KOPT-K1 (cell line): ENCODE data around the gene TMEM132C.

Experiments
- H3K27ac ChIP-seq: fragments of 200-600 bp; sonication (generic); 2 replicates; pipeline ENCODE4 v1.5.1; 2016; ENCODE audit warnings: antibody characterized with exemption, mild to moderate bottlenecking, low read depth, low read length; ENCODE audit not compliant: poor library complexity, severe bottlenecking
- H3K36me3 ChIP-seq: fragments of 200-600 bp; sonication (generic); 2 replicates; pipeline ENCODE4 v1.5.1; 2017; ENCODE audit warnings: antibody characterized with exemption, mild to moderate bottlenecking, low read length, moderate library complexity; ENCODE audit not compliant: insufficient read depth
- H3K9me3 ChIP-seq: fragments of 200-600 bp; sonication (generic); 2 replicates; pipeline ENCODE4 v1.5.1; 2017; ENCODE audit warnings: antibody characterized with exemption, low read length, mild to moderate bottlenecking; ENCODE audit not compliant: insufficient read depth, poor library complexity, severe bottlenecking

The TMEM132C gene

GRCh38 chr12:128549601-128550218 lies 282.7 kb downstream of the TMEM132C start:
- no peaks in the 10 kb centered on the region for H3K36me3 ChIP-seq
- peaks cover 3% of the 10 kb centered on the region for H3K9me3 ChIP-seq
- H3K27ac ChIP-seq: no peak overlapping the region

- no peaks in the 10 kb centered on the region for H3K36me3 ChIP-seq
- H3K9me3 ChIP-seq: peaks cover 3% of the 10 kb centered on the region
- H3K27ac ChIP-seq: no peak overlapping the region
These were observed 284.3 kb downstream of the TMEM132C start for GRCh38 chr12:128551266-128551665.

GRCh38 chr12:128554546-128555304 lies 287.8 kb downstream of the TMEM132C start:
- H3K9me3 ChIP-seq: no peaks in the 10 kb centered on the region
- no peak overlapping the region for H3K27ac ChIP-seq
- no peaks in the 10 kb centered on the region for H3K36me3 ChIP-seq

DNA sequence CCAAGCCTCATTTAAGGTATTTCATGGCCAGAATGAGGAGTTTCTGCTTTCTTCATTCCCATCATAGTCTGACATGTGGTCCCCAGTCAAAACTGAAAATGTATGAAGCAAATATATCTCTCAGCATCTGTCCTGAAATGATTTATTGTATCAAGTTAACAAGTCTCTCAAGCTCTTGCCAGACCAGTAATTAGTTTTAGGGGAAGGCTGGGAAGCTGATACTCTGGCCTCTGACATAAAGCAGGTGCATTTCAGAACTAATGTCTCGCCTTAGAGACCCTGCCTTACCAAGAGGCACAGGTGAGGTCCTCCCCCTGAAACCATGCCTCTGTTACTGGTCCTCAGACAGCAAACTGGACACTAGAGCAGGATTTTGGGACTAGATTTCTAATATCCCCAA lies 290.3 kb downstream of the TMEM132C start:
- no peak overlapping the region for H3K27ac ChIP-seq
- H3K36me3 ChIP-seq: no peaks in the 10 kb centered on the region
- no peaks in the 10 kb centered on the region for H3K9me3 ChIP-seq

DNA sequence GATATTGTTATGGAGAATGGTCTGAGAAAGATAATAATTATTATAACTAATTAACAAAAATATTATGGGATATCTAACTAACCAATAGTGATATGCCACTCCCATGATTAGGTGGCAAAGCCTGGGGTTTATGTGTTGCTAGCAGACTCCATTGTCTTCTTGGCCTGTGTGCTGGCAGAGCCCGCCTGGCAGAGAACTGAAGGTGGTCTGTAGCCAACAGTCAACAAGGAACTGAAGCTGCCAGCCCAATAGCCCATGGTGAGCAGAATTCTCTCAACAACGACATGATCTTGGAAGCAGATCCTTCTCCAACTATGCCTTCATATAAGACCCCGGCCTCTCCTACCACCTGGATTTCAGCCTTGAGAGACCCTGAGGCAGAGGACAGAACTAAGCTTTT lies 298.0 kb downstream of the TMEM132C start:
- H3K27ac ChIP-seq: no peak overlapping the region
- H3K9me3 ChIP-seq: no peaks in the 10 kb centered on the region
- no peaks in the 10 kb centered on the region for H3K36me3 ChIP-seq

DNA sequence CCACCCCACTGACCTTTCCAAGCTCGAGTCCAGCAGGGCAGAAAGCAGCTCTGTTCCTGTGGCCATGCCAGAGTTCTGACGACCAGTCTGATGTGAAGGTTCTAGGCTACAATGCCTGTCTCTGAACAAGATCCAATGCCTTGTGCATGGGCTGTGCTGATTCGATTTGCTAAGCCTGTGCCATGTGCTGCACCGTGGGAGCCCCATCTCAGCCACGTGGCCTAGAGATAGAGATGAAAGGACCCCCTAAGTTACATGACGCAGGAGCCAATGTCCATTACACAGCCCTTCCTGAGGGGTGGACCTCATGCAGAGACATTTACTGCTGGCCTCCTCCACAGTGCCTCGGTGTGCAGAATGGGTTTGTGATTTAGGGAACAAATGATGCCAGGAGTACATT lies 300.8 kb downstream of the TMEM132C start:
- Histone ChIP-seq H3K27ac (no peak overlapping the region), H3K9me3 (peaks cover 10% of the 10 kb centered on the region), H3K36me3 (no peaks in the 10 kb centered on the region)

GRCh38 chr12:128570191-128571065 lies 303.5 kb downstream of the TMEM132C start:
- Histone ChIP-seq H3K27ac (no peak overlapping the region), H3K9me3 (peaks cover 10% of the 10 kb centered on the region)

DNA sequence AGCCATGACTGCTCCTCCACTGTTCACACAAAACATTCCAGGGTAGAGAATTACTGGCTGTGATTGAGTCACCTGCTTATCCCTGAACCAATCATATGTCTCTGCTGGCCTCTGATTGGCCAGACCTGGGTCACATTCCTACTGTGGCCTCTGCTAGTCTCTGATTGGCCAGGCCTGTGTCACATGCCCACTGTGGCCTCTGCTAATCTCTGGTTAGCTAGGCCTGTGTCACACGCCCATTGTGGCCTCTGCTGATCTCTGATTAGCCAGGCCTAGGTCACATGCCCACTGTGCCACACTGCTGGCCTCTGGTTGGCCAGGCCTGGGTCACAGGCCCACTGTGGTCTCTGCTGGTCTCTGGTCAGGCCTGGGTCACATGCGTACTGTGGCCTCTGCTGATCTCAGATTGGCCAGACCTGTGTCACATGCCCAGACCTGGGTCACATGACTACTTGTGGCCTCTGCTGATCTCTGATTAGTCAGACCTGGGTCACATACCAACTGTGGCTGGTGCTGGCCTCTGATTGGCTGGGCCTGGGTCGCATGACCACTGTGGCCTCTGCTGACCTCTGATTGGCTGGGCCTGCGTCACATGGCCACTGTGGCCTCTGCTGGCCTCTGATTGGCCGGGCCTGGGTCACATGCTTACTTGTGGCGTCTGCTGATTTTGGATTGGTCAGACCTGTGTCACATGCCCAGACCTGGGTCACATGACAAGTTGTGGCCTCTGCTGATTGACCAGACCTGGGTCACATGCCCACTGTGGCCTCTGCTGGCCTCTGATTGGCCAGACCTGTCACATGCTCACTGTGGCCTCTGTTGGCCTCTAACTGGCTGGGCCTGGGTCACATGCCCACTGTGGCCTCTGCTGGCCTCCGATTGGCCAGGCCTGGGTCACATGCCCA lies 305.2 kb downstream of the TMEM132C start:
- Histone ChIP-seq H3K27ac (no peak overlapping the region), H3K36me3 (no peaks in the 10 kb centered on the region), H3K9me3 (peaks cover 10% of the 10 kb centered on the region)

More at GRCh38 chr12:128570191-128571065, 303.5 kb downstream of the TMEM132C start:
- H3K36me3 ChIP-seq: no peaks in the 10 kb centered on the region

DNA sequence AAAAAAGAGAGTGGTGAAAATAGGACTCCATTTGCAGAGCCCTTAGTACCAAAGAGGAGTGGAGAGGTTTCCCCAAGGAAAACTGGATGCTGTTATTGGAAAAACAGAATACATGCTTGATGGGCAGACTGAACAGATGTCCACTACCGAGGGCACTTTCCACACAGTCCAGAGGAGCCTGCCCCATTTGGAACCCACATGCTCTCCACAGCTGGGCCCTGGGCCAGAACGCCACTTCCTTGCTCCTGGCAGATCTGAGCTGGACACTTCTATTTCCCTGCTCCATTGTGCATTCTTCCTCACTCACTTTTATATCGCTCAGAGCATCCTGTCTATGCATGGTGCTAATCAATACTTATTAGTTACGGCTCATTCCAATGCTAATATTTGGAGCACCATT lies 306.9 kb downstream of the TMEM132C start:
- no peaks in the 10 kb centered on the region for H3K36me3 ChIP-seq
- peaks cover 10% of the 10 kb centered on the region for H3K9me3 ChIP-seq
- H3K27ac ChIP-seq: no peak overlapping the region

- Histone ChIP-seq H3K9me3 (peaks cover 15% of the 10 kb centered on the region), H3K27ac (no peak overlapping the region), H3K36me3 (no peaks in the 10 kb centered on the region)
These were observed 311.1 kb downstream of the TMEM132C start for GRCh38 chr12:128578045-128578444.

- Histone ChIP-seq H3K27ac (no peak overlapping the region), H3K36me3 (no peaks in the 10 kb centered on the region), H3K9me3 (peaks cover 15% of the 10 kb centered on the region)
These were observed 314.4 kb downstream of the TMEM132C start for GRCh38 chr12:128581321-128581761.

- Histone ChIP-seq H3K9me3 (peaks cover 15% of the 10 kb centered on the region), H3K36me3 (no peaks in the 10 kb centered on the region), H3K27ac (no peak overlapping the region)
These were observed 316.5 kb downstream of the TMEM132C start for GRCh38 chr12:128583453-128583852.

GRCh38 chr12:128586451-128587029 lies 319.6 kb downstream of the TMEM132C start:
- Histone ChIP-seq H3K27ac (no peak overlapping the region), H3K36me3 (no peaks in the 10 kb centered on the region), H3K9me3 (peaks cover 10% of the 10 kb centered on the region)

DNA sequence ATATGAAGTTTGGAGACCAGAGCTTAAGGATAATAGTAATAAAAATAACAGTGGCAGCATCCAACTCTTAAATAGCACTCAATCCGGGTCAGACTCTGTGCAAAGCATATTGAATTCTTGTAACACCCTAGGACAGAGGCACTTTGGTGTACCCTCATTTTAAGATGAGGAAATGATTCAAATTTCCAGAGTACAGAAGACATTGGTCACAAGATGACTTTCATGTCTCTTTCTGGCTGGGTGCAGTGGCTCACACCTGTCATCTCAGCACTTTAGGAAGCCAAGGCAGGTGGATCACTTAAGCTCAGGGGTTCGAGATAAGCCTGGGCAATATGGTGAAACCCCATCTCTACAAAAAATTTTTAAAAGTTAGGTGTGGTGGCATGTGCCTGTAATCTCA lies 320.9 kb downstream of the TMEM132C start:
- H3K27ac ChIP-seq: no peak overlapping the region
- H3K9me3 ChIP-seq: no peaks in the 10 kb centered on the region
- H3K36me3 ChIP-seq: no peaks in the 10 kb centered on the region
